Activated CD4-positive, alpha-beta T cell treated with anti-CD3 and anti-CD28 coated beads, Interleukin-2, Interleukin-4, amounts not matched to agents 100 ng/mL and 50 ng/mL, durations not matched to agents 16 hours and 8 hours (primary cell): ENCODE measurements around the gene IGFL4.

Experiments used
- DNase-seq: peaks from one replicate; pipeline ENCODE4 v3.0.0-alpha.2; 2020; ENCODE audit warnings: low spot score

Gene IGFL4

GRCh38 chr19:46040952-46041500, at the start of gene IGFL4:
Gene IGFL4 (minus strand): TSS chr19:46041002. CDS start chr19:46040962, 40 bp downstream.
- no peak for DNase-seq

- no peak for DNase-seq
These were observed 49.6 kb upstream of the IGFL4 start for GRCh38 chr19:46090444-46090843.

- no peak for DNase-seq
These were observed 48.6 kb upstream of the IGFL4 start for GRCh38 chr19:46089432-46089831.

- no peak for DNase-seq
These were observed 47.3 kb upstream of the IGFL4 start for GRCh38 chr19:46088101-46088500.

DNA sequence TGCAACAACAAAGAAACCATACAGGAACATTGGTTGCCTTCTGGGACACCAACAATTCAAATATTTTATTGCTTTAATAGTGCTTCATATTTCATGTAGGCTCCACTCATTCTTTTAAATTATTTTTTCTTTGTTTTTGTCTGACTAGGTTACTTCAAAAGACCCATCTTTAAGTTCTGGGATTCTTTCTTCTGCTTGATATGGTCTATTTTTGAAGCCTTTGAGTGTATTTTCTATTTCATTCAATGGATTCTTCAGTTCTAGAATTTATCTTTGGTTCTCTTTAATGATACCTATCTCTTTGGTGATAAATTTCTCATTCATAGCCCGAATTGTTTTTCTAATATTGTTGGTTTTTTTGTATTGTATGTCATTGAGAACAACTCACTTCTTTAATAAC, 45.1 kb upstream of the IGFL4 start:
- no peak for DNase-seq

GRCh38 chr19:46082728-46083050, 41.9 kb upstream of the IGFL4 start:
- DNase-seq: no peak

DNA sequence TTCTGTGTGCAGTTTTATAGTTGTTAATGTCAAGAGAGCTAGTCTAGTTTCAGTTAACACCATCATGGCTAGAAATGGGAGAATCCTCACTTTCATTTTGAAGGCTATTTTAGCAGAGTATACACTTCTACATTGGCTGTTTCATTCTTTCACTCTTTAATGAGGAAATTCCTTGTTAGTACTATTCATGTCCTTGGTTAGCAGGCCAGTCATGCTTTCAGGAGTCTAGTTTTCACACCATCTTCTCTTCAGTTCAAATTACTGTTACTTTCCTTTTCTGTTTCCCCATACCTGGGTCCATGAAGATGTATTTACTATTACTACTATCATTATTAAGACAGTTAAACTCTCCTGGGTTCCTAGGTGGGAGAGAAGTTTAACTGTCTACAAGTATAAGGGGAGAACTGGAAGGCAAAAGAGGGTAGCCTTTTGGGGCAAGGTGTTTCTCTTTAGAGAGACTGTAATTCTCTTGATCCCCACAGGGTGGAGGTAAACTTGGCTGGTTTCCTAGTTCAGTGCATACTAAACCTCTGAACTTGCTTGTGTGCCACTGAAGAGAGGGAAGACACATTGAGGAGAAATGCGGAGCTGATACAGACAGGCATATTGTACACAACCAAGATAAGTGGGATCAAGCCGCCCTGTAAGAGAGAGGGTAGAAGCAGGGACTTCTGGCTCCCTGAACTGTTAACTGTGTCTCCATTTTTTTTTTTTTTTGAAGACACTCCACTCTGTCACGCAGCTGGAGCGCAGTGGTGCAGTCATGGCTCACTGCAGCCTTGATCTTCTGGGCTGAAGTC, 41.3 kb upstream of the IGFL4 start:
- DNase-seq: peak; percentile 20

DNA sequence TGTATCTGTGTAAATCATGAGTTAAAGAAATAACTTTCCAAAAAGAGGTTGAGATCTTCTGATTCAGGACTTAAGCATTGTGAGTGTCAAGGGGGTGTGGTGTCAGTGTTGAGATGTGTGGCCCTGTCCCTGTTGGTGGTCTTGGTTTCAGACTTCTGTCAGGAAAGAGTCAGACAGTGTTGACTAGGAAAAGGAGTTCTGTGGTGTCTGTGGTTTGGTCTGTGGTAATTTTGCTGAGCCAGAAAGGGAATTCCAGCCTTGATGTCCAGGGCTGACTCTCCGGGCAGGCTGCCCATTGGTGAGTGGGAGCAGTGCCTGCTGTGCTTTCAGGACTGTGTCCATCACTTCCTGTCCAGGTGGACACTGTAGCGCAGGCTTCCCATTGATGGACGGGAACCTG, 39.8 kb upstream of the IGFL4 start:
- no peak for DNase-seq

- no peak for DNase-seq
These were observed 38.8 kb upstream of the IGFL4 start for GRCh38 chr19:46079576-46079975.

DNA sequence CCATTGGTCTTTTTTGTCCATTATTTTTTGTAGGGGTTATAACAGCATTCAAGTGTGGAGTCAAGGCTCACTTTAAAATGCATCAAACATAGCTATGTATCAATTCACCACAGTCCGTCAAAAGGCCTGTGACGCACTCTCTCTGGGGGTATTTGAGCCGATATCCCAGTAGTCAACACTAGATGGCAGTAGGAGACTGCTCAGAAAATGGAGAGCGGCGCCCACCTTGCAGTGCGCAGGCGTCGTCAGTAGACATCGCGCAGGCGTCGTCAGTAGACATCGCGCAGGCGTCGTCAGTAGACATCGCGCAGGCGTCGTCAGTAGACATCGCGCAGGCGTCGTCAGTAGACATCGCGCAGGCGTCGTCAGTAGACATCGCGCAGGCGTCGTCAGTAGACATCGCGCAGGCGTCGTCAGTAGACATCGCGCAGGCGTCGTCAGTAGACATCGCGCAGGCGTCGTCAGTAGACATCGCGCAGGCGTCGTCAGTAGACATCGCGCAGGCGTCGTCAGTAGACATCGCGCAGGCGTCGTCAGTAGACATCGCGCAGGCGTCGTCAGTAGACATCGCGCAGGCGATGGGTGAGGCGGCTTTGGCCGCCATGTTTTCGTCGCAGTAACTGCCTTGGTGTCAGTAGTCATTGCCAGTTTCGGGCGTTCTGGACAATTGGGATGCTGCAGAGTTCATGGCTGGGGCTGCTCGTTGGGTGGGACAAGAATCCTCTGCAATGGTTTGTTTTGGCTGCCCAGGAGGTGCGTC, 38.0 kb upstream of the IGFL4 start:
- DNase-seq: peak; percentile 39

- DNase-seq: no peak
These were observed 37.0 kb upstream of the IGFL4 start for GRCh38 chr19:46077815-46078167.

- peak; percentile 24 for DNase-seq
These were observed 36.4 kb upstream of the IGFL4 start for GRCh38 chr19:46076951-46077814.

GRCh38 chr19:46076031-46076880, 35.5 kb upstream of the IGFL4 start:
- no peak for DNase-seq

GRCh38 chr19:46073268-46073922, 32.6 kb upstream of the IGFL4 start:
- DNase-seq: no peak

DNA sequence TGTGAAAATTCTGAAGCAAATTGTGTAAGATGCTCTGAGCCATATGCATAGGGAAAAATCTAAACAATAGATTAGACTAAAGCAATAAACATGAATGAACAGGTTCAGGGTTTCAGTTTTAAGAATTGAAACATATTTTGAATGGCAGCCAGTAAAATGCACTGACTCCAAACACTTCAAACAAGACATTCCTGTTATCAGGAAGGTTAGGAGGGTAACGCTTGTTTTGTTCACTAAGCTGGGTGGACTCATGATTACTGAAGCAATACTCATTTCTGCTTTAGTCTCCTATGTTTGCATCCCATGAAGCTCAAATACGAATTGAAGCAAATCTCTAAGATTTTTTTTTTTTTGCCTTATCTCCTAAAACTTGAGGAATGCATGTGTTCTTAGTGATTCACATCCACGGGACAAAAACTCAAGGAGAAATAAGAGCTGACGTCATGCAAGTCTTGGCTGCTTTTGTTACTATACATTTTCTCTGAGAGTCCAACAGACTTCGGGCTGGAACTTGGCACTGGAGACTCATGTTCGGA, 29.1 kb upstream of the IGFL4 start:
- no peak for DNase-seq

DNA sequence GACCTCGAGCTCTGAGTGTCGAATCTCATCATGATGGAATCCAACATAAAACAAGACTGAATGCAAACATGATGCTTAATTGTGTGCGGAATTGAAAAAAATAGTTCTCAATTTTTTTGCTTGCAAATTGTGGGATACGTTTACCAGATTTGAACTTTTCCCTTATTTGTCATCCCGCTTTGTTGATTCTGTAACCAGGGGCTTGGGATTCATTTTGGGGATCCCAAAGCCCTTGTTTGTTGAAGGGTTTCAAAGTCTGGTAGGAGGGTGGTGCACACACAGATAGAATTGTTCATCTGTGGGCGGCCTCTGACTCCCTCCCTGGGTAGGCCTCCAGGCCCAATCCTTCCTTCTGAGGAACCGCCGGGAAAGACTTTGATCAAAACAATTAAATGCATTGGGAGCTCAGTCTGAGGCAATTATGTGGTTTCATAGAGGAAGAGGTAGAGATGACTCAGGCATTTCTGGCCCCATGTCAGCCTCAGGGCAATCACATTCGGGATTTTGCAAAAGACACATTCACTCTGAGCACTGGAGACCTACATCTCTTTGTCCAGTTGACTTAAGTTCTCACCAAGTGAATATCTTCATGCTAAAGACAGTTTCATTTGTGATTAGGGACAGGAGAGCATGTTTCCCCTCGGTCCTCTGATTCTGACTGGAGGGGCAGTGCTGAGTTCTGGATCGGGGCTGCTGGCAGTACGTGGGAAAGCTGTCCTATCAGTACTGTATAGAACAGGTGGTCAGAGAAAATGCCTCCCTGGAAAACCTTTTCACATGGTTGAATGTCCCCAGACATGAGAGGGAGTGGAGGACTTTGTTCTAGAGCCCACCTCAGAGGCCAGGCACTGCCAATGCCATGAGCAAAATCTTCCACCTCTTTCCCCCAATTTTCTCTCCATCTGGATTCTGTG, 27.8 kb upstream of the IGFL4 start:
- no peak for DNase-seq

GRCh38 chr19:46067691-46068090, 26.9 kb upstream of the IGFL4 start:
- no peak for DNase-seq

DNA sequence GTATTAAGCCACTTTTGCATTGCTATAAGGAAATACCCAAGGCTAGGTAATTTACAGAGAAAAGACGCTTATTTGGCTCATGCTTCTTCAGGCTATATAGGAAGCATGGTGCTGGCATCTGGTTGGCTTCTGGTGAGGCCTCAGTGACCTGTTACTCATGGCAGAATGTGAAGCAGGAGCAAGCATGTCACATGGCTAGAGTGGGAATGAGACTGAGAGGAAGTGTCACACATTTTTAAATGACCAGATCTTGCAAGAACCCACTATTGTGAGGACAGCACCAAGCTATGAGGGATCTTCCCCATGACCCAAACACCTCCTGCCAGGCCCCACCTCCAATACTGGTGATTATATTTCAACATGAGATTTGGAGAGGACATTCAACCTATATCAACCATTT, 25.7 kb upstream of the IGFL4 start:
- no peak for DNase-seq

- DNase-seq: no peak
These were observed 24.8 kb upstream of the IGFL4 start for GRCh38 chr19:46065486-46066071.
